HG03045 (cell line): Measurements from ENCODE around the gene PTGDS.

Source experiments
- ATAC-seq: cut with Tn5 transposase; IDR thresholded peaks from one replicate; pipeline ENCODE4 v1.9.1; 2021; ENCODE audit warnings: mild to moderate bottlenecking, moderate library complexity; ENCODE audit not compliant: unreplicated experiment

The PTGDS gene

DNA sequence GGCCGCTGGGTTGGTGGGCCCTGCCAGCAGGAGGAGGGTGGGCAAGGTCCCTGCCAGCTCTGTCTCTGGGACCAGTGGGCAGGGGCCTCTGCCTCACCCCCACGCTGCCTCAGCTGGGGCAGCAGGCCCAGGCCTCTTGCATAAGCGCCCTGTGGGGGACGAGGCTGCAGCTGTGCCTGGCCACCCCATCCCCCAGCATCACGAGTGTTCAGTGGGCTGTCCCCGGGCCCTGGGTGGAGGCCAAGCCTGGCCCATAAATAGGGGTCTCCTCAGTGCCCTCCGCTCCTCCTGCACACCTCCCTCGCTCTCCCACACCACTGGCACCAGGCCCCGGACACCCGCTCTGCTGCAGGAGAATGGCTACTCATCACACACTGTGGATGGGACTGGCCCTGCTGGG is at the start of gene PTGDS:
TSS of gene PTGDS (plus strand) at position 282 of the 400 bp plus-strand sequence. CDS start at position 357, 75 bp downstream.
- ATAC-seq = no peak

DNA sequence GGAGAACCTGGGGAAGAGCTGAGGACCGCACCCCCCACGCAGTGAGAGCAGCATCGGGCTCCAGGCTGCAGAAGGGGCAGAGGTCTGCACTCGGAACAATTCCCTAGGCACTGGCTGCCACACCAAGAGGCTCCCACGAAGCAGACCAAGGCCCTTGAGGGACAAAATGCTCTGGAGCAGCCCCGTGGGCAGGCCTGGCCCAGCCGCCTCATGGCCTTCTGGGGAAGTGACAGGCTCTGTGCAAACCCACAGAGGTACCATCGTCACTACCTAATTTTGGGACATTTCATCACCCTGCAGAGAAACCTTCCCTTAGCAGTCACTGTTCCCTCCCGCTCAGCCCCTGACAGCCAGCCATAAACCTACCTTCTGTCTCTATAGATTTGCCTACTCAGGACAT is 48.7 kb upstream of the PTGDS start:
- no peak for ATAC-seq

- ATAC-seq = no peak
These were observed 47.3 kb upstream of the PTGDS start for GRCh38 chr9:136930014-136930413.

DNA sequence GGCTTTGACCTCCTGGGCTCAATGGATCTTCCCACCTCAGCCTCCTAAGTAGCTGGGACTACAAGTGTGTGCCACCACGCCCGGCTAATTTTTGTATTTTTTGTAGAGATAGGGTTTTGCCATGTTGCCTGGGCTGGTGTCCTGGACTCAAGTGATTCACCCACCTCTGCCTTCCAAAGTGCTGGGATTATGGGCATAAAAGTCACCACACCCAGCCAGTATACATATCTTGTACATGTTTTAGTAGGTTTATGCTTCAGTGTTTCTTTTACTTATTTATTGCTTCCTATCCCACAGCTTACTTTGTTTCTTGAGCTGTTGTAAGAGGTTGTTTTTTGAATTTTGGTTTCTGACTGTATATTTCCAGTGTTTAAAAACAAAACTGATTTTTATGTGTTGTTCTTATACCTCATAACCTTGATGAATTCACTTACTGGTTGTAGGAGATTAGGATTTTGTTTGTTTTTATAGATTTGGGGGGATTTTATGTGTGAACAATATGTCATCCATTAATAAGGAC is 45.6 kb upstream of the PTGDS start:
- ATAC-seq = no peak

GRCh38 chr9:136934277-136934676 is 43.0 kb upstream of the PTGDS start:
- ATAC-seq = no peak

DNA sequence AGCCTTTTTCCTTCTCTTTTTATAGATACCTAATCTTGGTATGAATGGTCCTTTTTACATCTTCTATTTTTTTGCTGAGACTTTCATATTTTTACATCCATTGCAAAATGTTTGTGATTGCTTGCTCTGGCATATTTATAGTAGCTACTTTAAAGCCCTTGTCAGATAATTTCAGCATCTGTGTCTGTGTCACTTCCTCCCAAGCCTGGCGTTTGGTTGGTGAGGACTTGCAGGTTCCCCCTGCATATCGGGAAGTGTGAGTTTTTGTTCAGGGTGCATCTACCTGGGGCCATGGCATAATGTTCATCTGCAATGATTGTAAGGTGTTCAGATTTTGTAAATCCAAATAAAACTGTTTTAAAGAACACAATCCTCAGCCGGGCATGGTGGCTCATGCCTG is 41.7 kb upstream of the PTGDS start:
- no peak for ATAC-seq

DNA sequence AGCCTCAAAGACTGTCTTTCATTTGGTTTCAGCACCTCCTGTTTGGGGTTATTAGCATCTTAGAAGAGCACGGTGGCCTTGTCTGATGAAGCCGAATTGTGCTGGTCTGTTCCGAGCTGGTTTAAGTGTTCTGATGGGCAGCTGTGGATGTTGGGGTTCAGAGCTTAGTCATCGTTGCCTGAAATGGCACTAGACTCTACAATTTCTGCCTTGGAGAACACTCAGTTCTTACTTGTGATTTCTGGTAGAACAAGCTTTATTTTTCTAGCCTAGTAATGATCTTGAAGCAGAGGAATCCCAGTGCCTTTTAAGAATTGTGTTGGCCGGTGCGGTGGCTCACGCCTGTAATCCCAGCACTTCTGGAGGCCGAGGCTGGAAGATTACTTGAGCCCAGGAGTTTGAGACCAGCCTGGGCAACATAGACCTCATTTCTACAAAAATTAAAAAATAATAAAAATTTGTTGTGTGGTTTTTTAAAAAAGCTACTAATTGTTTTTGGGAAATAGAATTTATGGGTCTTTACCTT is 40.6 kb upstream of the PTGDS start:
- no peak for ATAC-seq

- ATAC-seq = no peak
These were observed 39.9 kb upstream of the PTGDS start for GRCh38 chr9:136937186-136938001.

DNA sequence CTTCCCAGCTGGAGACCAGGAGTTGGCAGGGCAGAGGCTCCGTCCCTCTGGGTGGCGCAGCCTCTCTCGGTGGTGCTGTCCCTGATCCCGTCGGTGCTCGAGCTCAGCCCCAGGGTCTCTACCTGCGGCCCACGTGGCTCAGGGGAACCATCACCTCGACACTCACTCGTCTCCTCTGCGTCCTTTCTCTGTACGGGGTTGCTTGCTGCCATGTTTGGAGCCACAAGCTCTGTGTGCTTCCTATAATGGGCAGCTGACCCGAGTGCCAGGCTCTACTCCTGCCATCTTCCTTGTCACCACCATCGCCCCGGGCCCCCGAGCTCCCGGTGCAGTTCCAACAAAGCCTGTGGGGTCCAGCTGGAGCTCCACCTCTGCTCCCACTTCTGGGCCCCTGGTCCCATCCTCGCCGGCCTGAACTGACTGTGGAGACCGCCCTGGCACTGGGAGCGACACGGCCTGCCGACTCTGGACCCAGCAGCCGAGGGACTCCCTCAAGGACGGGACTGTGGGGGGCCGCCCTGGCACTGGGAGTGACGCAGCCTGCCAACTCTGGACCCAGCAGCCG is 37.8 kb upstream of the PTGDS start:
- no peak for ATAC-seq

- ATAC-seq = no peak
These were observed 37.2 kb upstream of the PTGDS start for GRCh38 chr9:136939996-136940525.

DNA sequence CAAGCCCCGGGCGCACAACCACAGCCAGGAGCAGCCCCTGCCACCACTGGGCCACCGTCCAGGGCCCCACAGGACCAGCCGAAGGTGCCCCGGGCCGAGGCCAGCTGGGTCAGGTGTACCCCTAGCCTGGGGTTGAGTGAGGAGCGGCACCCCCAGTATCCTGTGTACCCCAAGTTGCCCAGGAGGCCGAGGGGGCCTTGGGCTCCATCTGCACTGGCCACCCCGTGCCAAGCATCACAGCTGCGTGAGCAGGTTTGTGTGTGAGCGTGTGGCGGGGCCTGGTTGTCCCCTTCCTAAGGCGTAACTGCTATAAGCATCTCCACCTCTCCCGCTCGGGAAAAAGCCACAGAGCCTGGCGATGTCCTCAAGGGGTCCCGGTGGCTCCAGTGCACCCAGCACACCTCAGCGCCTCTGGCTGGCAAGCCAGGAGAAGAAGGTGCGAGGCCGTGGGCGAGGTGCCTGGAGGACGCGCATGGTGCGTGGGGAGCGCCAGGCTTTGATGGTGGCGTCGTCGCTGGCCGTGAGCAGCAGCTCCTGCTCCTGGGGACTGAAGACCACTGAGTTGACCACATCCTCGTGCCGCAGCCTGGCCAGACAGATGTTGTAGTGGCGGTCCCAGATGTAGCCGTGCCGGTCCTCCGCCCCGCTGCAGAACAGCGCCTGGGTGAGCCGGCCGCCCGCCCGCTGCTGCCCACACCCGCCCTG is 36.6 kb upstream of the PTGDS start:
- no peak for ATAC-seq

DNA sequence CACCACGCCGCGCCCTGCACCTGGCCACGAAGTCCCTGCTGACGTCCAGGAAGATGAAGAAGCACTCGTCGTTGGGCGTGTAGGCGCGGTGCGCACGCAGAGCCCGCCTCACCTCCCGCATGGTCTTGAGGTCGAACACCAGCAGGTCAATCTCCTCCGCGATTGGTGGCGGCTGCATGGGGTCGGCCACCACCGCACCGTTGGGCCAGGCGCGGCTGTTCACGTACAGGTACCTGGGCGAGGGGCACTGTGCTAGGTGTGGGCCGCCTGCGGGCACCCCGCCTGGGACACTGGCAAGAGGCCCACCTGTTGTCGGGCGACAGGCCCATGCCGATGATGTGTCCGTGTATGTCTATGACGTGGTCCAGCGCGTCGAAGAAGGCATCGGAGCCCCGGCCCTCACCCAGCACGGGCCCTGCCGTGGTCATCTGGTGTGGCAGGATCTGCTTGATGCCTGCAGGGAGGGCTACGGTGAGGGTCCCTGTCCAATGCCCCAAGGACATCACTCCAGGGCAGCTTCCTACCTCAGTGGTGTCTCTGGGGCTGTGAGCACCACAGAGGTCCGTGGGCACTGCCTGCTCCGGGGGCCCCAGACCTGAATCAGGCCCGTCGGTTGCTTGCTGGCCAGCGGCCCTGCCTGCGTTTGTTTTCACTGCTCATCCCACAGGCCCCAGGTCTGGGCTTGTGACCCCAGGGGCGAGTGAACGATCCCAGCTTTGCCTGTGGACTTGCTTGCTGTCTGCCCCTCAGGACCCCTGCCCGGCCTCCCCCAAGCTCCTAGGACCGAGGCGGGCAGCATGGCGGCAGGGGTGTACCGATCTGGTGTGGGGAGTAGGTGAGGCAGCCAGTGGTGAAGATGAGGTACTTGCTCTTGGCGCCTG is 35.8 kb upstream of the PTGDS start:
- no peak for ATAC-seq

GRCh38 chr9:136942112-136942880 is 35.0 kb upstream of the PTGDS start:
- no peak for ATAC-seq

DNA sequence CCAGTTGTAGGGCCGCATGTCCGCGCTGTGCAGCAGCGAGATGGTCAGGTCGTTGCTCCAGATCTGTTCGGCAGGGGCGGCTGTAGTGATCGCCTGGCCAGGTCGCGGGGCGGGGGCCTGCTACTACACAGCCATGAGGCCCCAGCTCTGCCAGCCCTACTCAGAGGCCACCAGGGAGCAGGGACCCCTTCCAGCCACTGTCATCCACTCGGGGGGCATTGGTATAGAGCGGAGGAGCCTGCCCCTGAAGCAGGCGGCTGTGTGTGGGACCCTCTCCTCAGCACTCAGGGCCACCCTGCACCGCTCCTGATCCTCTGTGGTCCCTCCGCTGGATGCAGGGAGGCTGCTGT is 34.4 kb upstream of the PTGDS start:
- no peak for ATAC-seq

DNA sequence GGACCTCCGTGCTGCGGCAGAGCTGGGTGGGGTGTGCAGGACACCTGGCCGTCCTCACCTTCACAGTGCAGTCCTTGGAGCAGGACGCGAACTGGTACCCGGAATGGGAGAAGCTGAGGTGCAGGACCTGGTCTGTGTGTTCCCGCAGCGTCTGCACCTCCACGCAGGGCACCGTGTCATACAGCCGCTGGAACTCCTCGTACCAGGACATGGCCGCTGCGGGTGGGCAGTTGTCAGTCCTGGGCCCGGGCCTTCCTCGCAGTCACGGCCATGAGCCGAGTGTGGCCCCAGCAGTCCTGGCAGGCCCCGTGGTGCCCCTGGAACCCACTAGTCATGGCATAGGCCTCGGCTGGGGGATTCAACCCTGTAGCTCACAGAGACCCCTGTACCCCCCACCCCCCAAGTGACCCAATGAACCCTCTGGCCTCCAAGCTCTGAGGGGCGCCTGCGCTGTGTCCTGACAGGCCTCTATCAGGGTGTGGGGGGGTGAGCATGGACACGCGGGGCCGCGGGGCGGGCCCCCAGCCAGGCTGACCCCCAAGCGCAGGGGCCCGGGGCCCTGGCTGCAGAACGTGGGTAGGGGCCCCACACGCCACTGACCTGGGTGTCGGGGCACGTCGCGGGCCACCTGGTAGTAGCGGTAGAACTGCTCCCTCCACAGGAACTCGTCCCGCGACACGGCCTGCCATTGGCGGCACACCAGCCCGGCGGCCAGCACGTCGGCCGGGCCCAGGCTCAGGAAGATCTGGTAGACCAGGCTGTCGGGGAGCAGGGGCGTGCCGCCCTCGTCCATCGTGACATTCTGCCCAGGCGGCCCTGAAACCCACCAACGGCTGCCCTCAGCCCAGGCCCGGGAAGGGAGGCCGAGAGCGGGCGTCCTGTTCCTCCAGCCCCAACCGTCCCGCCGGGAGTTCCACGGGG is 33.8 kb upstream of the PTGDS start:
- peak; percentile 13 for ATAC-seq

DNA sequence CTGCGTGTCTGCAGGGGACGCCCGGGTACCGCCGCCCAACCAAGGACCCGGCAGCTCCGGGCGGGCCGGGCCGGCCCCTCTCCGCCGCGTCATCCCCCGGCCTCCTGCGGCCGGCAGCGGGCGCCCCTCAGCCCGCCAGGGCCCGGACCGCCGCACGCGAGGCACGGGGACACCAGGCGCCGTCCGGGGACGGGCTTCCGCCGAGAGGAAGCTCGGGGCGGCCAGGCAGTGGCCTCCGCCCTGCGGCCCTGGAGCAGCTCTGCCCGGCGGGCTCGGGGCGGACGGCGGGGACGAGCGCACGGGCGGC is 33.1 kb upstream of the PTGDS start:
- ATAC-seq = peak; percentile 33

- ATAC-seq = peak; percentile 71
These were observed 32.6 kb upstream of the PTGDS start, which contains the start of the genes C8G and FBXW5 for GRCh38 chr9:136944519-136945332. Gene C8G, plus strand, starts transcription at chr9:136945243. Its CDS starts 78 bp downstream, at chr9:136945321. Gene FBXW5, minus strand, starts transcription at chr9:136944738. Its CDS starts 655 bp downstream, at chr9:136944083.
